Activated CD8-positive, alpha-beta memory T cell treated with anti-CD3 and anti-CD28 coated beads, Interleukin-2, amount 50 U/mL, for 24 hours (primary cell): Measurements from ENCODE around the gene DPM3.
"Not testable (repeated sequence)": the region's sequence is repeated elsewhere in the genome, so short reads cannot be mapped to it uniquely, and the experiment has no call there.

ENCODE experiments used
- DNase-seq: peaks from one replicate; pipeline ENCODE4 v3.0.0-alpha.2; 2020; ENCODE audit errors: extremely low read depth

DPM3 gene

GRCh38 chr1:155139895-155140629 is at the start of gene DPM3:
DPM3 (minus strand) TSS chr1:155140531; CDS start chr1:155140240, 291 bp downstream.
- DNase-seq, result peak; percentile 81

- not testable (repeated sequence) for DNase-seq
Observed at GRCh38 chr1:155189926-155190325, 49.6 kb upstream of the DPM3 start.

- no peak for DNase-seq
Observed at GRCh38 chr1:155188268-155188667, 47.9 kb upstream of the DPM3 start.

- DNase-seq, result no peak
Observed at GRCh38 chr1:155187456-155187891, 47.1 kb upstream of the DPM3 start.

GRCh38 chr1:155186794-155187455 is 46.6 kb upstream of the DPM3 start:
- DNase-seq, result no peak

GRCh38 chr1:155186067-155186793 is 45.9 kb upstream of the DPM3 start:
- DNase-seq, result no peak

- no peak for DNase-seq
Observed at GRCh38 chr1:155185783-155186066, 45.4 kb upstream of the DPM3 start.

GRCh38 chr1:155184835-155185782 is 44.8 kb upstream of the DPM3 start:
- DNase-seq, result no peak

GRCh38 chr1:155184351-155184811 is 44.0 kb upstream of the DPM3 start:
- DNase-seq, result no peak

- no peak for DNase-seq
Observed at GRCh38 chr1:155183775-155184221, 43.5 kb upstream of the DPM3 start.

GRCh38 chr1:155182052-155182550 is 41.8 kb upstream of the DPM3 start:
- DNase-seq, result no peak

- DNase-seq, result no peak
Observed at GRCh38 chr1:155181371-155182051, 41.2 kb upstream of the DPM3 start.

- DNase-seq, result no peak
Observed at GRCh38 chr1:155179112-155180031, 39.0 kb upstream of the DPM3 start.

- no peak for DNase-seq
Observed at GRCh38 chr1:155178441-155179111, 38.2 kb upstream of the DPM3 start.

GRCh38 chr1:155177918-155178281 is 37.6 kb upstream of the DPM3 start:
- no peak for DNase-seq

GRCh38 chr1:155177192-155177917 is 37.0 kb upstream of the DPM3 start:
- no peak for DNase-seq

- DNase-seq, result peak; percentile 71
Observed at GRCh38 chr1:155176544-155177071, 36.3 kb upstream of the DPM3 start.

- no peak for DNase-seq
Observed at GRCh38 chr1:155175927-155176371, 35.6 kb upstream of the DPM3 start.
